Suppressor macrophage treated with lipopolysaccharide for 4 hours (primary cell): ENCODE results near the gene FAM53A.
"Not testable (repeated sequence)": the region's sequence is repeated elsewhere in the genome, so short reads cannot be mapped to it uniquely, and the experiment has no call there.

Source experiments
- DNase-seq: peaks from one replicate; pipeline ENCODE4 v3.0.0-alpha.2; 2020

Gene FAM53A

GRCh38 chr4:1616557-1616930 is 67.6 kb downstream of the FAM53A start:
- DNase-seq: no peak

- DNase-seq: no peak
These were observed 68.1 kb downstream of the FAM53A start for GRCh38 chr4:1615786-1616556.

GRCh38 chr4:1614854-1615595 is 69.1 kb downstream of the FAM53A start:
- no peak for DNase-seq

- DNase-seq: no peak
These were observed 69.6 kb downstream of the FAM53A start for GRCh38 chr4:1614502-1614853.

- DNase-seq: no peak
These were observed 70.1 kb downstream of the FAM53A start for GRCh38 chr4:1614049-1614448.

GRCh38 chr4:1613099-1613495 is 71.0 kb downstream of the FAM53A start:
- DNase-seq: no peak

GRCh38 chr4:1612278-1613098 is 71.6 kb downstream of the FAM53A start:
- DNase-seq: no peak

GRCh38 chr4:1611501-1611870 is 72.6 kb downstream of the FAM53A start:
- no peak for DNase-seq

- DNase-seq: no peak
These were observed 73.2 kb downstream of the FAM53A start for GRCh38 chr4:1610791-1611500.

- no peak for DNase-seq
These were observed 74.0 kb downstream of the FAM53A start for GRCh38 chr4:1609901-1610790.

- no peak for DNase-seq
These were observed 75.2 kb downstream of the FAM53A start for GRCh38 chr4:1608821-1609500.

GRCh38 chr4:1608196-1608820 is 75.8 kb downstream of the FAM53A start:
- DNase-seq: no peak

GRCh38 chr4:1607436-1608195 is 76.5 kb downstream of the FAM53A start:
- DNase-seq: not testable (repeated sequence)

GRCh38 chr4:1604706-1605205 is 79.4 kb downstream of the FAM53A start:
- no peak for DNase-seq

GRCh38 chr4:1604181-1604705 is 79.9 kb downstream of the FAM53A start:
- no peak for DNase-seq

GRCh38 chr4:1603413-1604135 is 80.5 kb downstream of the FAM53A start:
- DNase-seq: no peak

GRCh38 chr4:1602655-1603412 is 81.3 kb downstream of the FAM53A start:
- DNase-seq: no peak
